PFSK-1 (cell line): ENCODE measurements around the gene CFAP77.

ENCODE experiments used
- FOXP2 ChIP-seq: optimal IDR thresholded peaks from 2 replicates; pipeline ENCODE3; 2011; ENCODE audit warnings: borderline replicate concordance, control low read depth, inconsistent platforms; ENCODE audit not compliant: insufficient read depth; ENCODE audit errors: extremely low read length, extremely low read depth
- POLR2AphosphoS5 ChIP-seq: IDR thresholded peaks from 2 replicates; pipeline ENCODE4 v1.6.1; 2012; ENCODE audit warnings: low read depth, mild to moderate bottlenecking, control low read depth, low read length, moderate library complexity
- REST ChIP-seq, 2 experiments: IDR thresholded peaks; 2 replicates each; pipeline versions ENCODE4 v1.6.1 to v1.8.0; 2011 to 2012; ENCODE audit warnings: low read depth in 2 of 2, low read length in 2 of 2, control low read depth in 1 of 2, inconsistent platforms in 1 of 2, mild to moderate bottlenecking in 1 of 2, moderate library complexity in 1 of 2; ENCODE audit not compliant: insufficient read depth in 1 of 2
- SIN3A ChIP-seq: IDR thresholded peaks from 2 replicates; pipeline ENCODE4 v1.6.1; 2012; ENCODE audit warnings: mild to moderate bottlenecking, low read length, moderate library complexity, borderline replicate concordance; ENCODE audit not compliant: insufficient read depth
- TAF1 ChIP-seq: IDR thresholded peaks from 2 replicates; pipeline ENCODE4 v1.6.1; 2012; ENCODE audit warnings: low read length, control low read depth, borderline replicate concordance; ENCODE audit not compliant: insufficient read depth

DNA sequence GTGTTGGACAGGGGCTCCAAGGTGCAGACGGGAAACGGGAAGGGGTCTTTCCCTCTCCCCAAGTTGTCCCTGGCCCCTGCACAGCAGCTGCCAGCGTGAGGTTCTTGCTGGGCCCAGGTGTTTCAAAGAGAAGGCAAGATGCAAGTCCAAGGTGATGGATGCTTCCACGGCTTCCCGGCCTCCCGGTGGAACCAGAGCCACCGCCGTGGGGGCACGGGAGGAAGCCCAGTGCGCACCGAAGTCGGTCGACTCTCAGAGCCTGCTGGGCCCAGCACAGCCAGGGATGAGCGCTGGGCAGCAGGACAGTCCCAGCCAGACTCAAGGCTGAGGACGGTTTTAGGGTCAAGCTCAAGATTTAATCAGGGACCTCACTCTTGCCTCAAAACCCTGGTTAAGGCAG lies 147.1 kb downstream of the CFAP77 start:
- TF ChIP-seq POLR2AphosphoS5 (no peak), TAF1 (no peak), SIN3A (no peak), FOXP2 (no peak), REST (IDR thresholded peaks at IDR 0.05; ENCODE audit: insufficient read depth in 1 of 2, low read depth in 2 of 2, low read length in 2 of 2) (no peak)
